OCI-LY7 (cell line): ENCODE data around the gene CACNA1D. TPM values are rescaled to one million over a fixed set of nuclear protein-coding genes. Genes with fewer than 3 reads are reported as not detected.

Source experiments
- BruUV-seq: library from RNA; stranded (reverse); fragments of 400-500 nt; replicated peaks from 2 replicates; lab custom pipeline; 2021; lab: Mats Ljungman, UMichigan
- CTCF ChIA-PET: fragments of 300-600 bp; sonication (Branson Sonifier 250); formaldehyde crosslinking; loops from one replicate; lab custom pipeline; 2022; ENCODE audit warnings: antibody characterized with exemption; ENCODE audit not compliant: unreplicated experiment; lab: Charles Lee
- POLR2A ChIA-PET: fragments of 300-600 bp; sonication (Branson Sonifier 250); formaldehyde crosslinking; loops from one replicate; lab custom pipeline; 2022; ENCODE audit warnings: antibody characterized with exemption; lab: Charles Lee
- DNase-seq: peaks from one replicate; pipeline ENCODE4 v3.0.0-alpha.2; 2015; ENCODE audit warnings: low spot score
- H2AFZ ChIP-seq: fragments of 200-600 bp; sonication (generic), shearing (Covaris generic); 2 replicates; pipeline ENCODE4 v1.6.1; 2014; ENCODE audit warnings: mild to moderate bottlenecking, antibody characterized with exemption, low read length, moderate library complexity
- H3K27ac ChIP-seq: fragments of 200-600 bp; sonication (generic); 2 replicates; pipeline ENCODE4 v1.5.1; 2014; ENCODE audit warnings: mixed run types, low read depth, mild to moderate bottlenecking, moderate library complexity, low read length, inconsistent platforms; ENCODE audit not compliant: poor library complexity, severe bottlenecking
- H3K36me3 ChIP-seq: fragments of 200-600 bp; sonication (generic); 2 replicates; pipeline ENCODE4 v1.6.1; 2014; ENCODE audit warnings: mild to moderate bottlenecking, antibody characterized with exemption, low read length, moderate library complexity, mixed read lengths; ENCODE audit not compliant: insufficient read depth
- H3K4me1 ChIP-seq: fragments of 200-600 bp; sonication (generic); 2 replicates; pipeline ENCODE4 v1.5.1; 2014; ENCODE audit warnings: mild to moderate bottlenecking, low read length; ENCODE audit not compliant: insufficient read depth, poor library complexity, severe bottlenecking
- H3K4me2 ChIP-seq: fragments of 200-600 bp; sonication (generic); 2 replicates; pipeline ENCODE4 v1.6.1; 2014; ENCODE audit warnings: mild to moderate bottlenecking, low read length
- H3K4me3 ChIP-seq: fragments of 200-600 bp; sonication (generic); 2 replicates; pipeline ENCODE4 v1.5.1; 2014; ENCODE audit warnings: mild to moderate bottlenecking, low read depth, low read length; ENCODE audit not compliant: poor library complexity, severe bottlenecking
- H3K79me2 ChIP-seq: fragments of 200-600 bp; sonication (generic); 2 replicates; pipeline ENCODE4 v1.6.1; 2016; ENCODE audit warnings: low read depth, mild to moderate bottlenecking, low read length, moderate library complexity, mixed read lengths; ENCODE audit not compliant: insufficient read depth
- H3K9me2 ChIP-seq: fragments of 200-600 bp; sonication (generic); 2 replicates; pipeline ENCODE4 v1.6.1; 2016; ENCODE audit warnings: mild to moderate bottlenecking, low read length, mixed read lengths; ENCODE audit not compliant: insufficient read depth
- H3K9me3 ChIP-seq: fragments of 200-600 bp; sonication (generic); 2 replicates; pipeline ENCODE4 v1.6.1; 2014; ENCODE audit warnings: mild to moderate bottlenecking, mixed run types, low read length, mixed read lengths
- H4K20me1 ChIP-seq: fragments of 200-600 bp; sonication (generic); 2 replicates; pipeline ENCODE4 v1.6.1; 2014; ENCODE audit warnings: mild to moderate bottlenecking, antibody characterized with exemption, low read length, moderate library complexity, mixed read lengths; ENCODE audit not compliant: insufficient read depth
- CTCF ChIP-seq: fragments of 200-600 bp; sonication (generic); conservative IDR thresholded peaks from 2 replicates; pipeline ENCODE4 v1.5.1; 2014; ENCODE audit warnings: mild to moderate bottlenecking, antibody characterized with exemption, low read length, moderate library complexity, mixed read lengths
- EZH2phosphoT487 ChIP-seq: fragments of 200-600 bp; sonication (generic); IDR thresholded peaks from 2 replicates; pipeline ENCODE4 v1.6.1; 2018; ENCODE audit warnings: low read depth, borderline replicate concordance, mild to moderate bottlenecking, mixed run types, antibody characterized with exemption, low read length, moderate library complexity, mixed read lengths
- intact Hi-C: fragments of 100-400 bp; cut with micrococcal nuclease; formaldehyde crosslinking; loops from one replicate; pipeline ENCODE4 v1.10.0; 2022; ENCODE audit not compliant: unreplicated experiment
- total RNA-seq, 2 experiments: library from RNA; depleted of rRNA in 1 of 2; stranded (reverse); fragments of >200 nt in 1 of 2; shearing (Covaris generic) in 1 of 2; gene quantifications; 2 replicates each; pipeline ENCODE4 v1.2.3, GENCODE V29; 2014 to 2022

CACNA1D gene
- total RNA-seq, 2 experiments from 2014 or later: 0.42 TPM; not detected in 1

- POLR2A ChIA-PET: no interaction called here
- H3K36me3 ChIP-seq: no peaks in the 10 kb centered on the region
- intact Hi-C loops: no loop called here
- no peaks in the 10 kb centered on the region for H4K20me1 ChIP-seq
- no peaks in the 10 kb centered on the region for H3K9me2 ChIP-seq
- DNase-seq: no peak
- H2AFZ ChIP-seq: no peak overlapping the region
- no peak overlapping the region for H3K27ac ChIP-seq
- H3K4me1 ChIP-seq: no peaks in the 10 kb centered on the region
- no peak overlapping the region for H3K4me3 ChIP-seq
- CTCF ChIA-PET: no interaction called here
- no peak overlapping the region for H3K4me2 ChIP-seq
- no peaks in the 10 kb centered on the region for H3K79me2 ChIP-seq
- TF ChIP-seq EZH2phosphoT487 (no peak), CTCF (no peak)
- no TSS peak for BruUV-seq
- no peaks in the 10 kb centered on the region for H3K9me3 ChIP-seq
Observed at GRCh38 chr3:53675942-53676341, 181.5 kb downstream of the CACNA1D start.

GRCh38 chr3:53677413-53677812, 183.0 kb downstream of the CACNA1D start:
- no peaks in the 10 kb centered on the region for H3K9me2 ChIP-seq
- no peaks in the 10 kb centered on the region for H3K4me1 ChIP-seq
- no peak for TF ChIP-seq EZH2phosphoT487
- TF ChIP-seq CTCF: peak; percentile 62
- H3K4me2 ChIP-seq: no peak overlapping the region
- POLR2A ChIA-PET: no interaction called here
- no peaks in the 10 kb centered on the region for H3K36me3 ChIP-seq
- H3K9me3 ChIP-seq: no peaks in the 10 kb centered on the region
- no TSS peak for BruUV-seq
- no peak overlapping the region for H2AFZ ChIP-seq
- H4K20me1 ChIP-seq: no peaks in the 10 kb centered on the region
- no peak overlapping the region for H3K4me3 ChIP-seq
- CTCF ChIA-PET: interaction anchor here (0.5 kb wide), 1 partner anchor 56 kb away, joined by 3 read pairs; no protein-coding TSS in a partner anchor
- H3K27ac ChIP-seq: no peak overlapping the region
- H3K79me2 ChIP-seq: no peaks in the 10 kb centered on the region
- peak; percentile 10 for DNase-seq
- intact Hi-C loops: no loop called here

DNA sequence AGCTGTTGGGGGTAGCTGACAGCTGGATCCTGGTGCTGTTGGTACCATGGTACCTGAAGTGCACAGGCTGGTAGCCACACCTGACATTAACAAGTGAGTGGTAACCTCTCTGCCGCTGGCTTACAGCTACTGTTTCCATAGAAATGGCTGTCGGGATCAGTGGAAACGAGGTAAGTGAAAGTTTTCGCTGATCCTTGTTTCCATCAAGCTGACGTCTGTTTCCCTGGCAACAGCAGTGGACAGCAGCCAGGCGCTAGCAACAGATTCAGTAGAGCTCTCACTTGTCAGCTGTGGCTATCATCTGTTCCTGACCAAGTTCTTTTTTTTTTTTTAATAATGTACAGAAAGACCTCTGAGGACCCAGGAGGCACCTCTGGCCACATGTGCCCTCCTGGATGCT, 185.6 kb downstream of the CACNA1D start:
- TF ChIP-seq EZH2phosphoT487 (no peak), CTCF (no peak)
- no peaks in the 10 kb centered on the region for H3K9me3 ChIP-seq
- H3K4me3 ChIP-seq: no peak overlapping the region
- H3K4me2 ChIP-seq: no peak overlapping the region
- H3K27ac ChIP-seq: no peak overlapping the region
- H4K20me1 ChIP-seq: no peaks in the 10 kb centered on the region
- H3K36me3 ChIP-seq: no peaks in the 10 kb centered on the region
- intact Hi-C loops: no loop called here
- H3K9me2 ChIP-seq: no peaks in the 10 kb centered on the region
- DNase-seq: no peak
- H3K79me2 ChIP-seq: no peaks in the 10 kb centered on the region
- no TSS peak for BruUV-seq
- CTCF ChIA-PET: interaction anchor here (0.8 kb wide), 1 partner anchor 24 kb away, joined by 3 read pairs; no protein-coding TSS in a partner anchor
- no peaks in the 10 kb centered on the region for H3K4me1 ChIP-seq
- POLR2A ChIA-PET: interaction anchor here (0.5 to 0.9 kb wide), 4 partner anchors 9 to 1872 kb away, joined by 3 to 6 read pairs (median 3); no protein-coding TSS in a partner anchor
- no peak overlapping the region for H2AFZ ChIP-seq
